ENCODE data around the gene CS. TPM values are rescaled to one million over a fixed set of nuclear protein-coding genes. Genes with fewer than 3 reads are reported as not detected.

Gene CS
- polyA plus RNA-seq, 3 donors: 55.7 to 156 (median 86.1) TPM

- H3K79me2 ChIP-seq (ENCODE audit: insufficient read depth, low read length): no peaks in the 10 kb centered on the region
- peaks cover 5% of the 10 kb centered on the region for H3K4me1 Mint-ChIP-seq
- TF ChIP-seq, protein P1, sequence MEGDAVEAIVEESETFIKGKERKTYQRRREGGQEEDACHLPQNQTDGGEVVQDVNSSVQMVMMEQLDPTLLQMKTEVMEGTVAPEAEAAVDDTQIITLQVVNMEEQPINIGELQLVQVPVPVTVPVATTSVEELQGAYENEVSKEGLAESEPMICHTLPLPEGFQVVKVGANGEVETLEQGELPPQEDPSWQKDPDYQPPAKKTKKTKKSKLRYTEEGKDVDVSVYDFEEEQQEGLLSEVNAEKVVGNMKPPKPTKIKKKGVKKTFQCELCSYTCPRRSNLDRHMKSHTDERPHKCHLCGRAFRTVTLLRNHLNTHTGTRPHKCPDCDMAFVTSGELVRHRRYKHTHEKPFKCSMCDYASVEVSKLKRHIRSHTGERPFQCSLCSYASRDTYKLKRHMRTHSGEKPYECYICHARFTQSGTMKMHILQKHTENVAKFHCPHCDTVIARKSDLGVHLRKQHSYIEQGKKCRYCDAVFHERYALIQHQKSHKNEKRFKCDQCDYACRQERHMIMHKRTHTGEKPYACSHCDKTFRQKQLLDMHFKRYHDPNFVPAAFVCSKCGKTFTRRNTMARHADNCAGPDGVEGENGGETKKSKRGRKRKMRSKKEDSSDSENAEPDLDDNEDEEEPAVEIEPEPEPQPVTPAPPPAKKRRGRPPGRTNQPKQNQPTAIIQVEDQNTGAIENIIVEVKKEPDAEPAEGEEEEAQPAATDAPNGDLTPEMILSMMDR (IDR thresholded peaks at IDR 0.05): no peak
- no peak overlapping the region for H2AFZ ChIP-seq (ENCODE audit: insufficient read depth, low read depth, low read length, poor library complexity, severe bottlenecking)
- DNase-seq: no peak
- no peak overlapping the region for H3K4me3 ChIP-seq (replicated peaks in 1 of 3; ENCODE audit: low read depth in 2 of 3, low read length in 3 of 3)
- H3K27ac ChIP-seq (ENCODE audit: low read depth in 1 of 2, low read length in 2 of 2): no peak overlapping the region
- no peak overlapping the region for H3K4me2 ChIP-seq (replicated peaks; ENCODE audit: extremely low read depth, low read length, poor library complexity, severe bottlenecking)
- no peaks in the 10 kb centered on the region for H3K9me3 ChIP-seq (replicated peaks in 1 of 2; ENCODE audit: control insufficient read depth in 1 of 2, insufficient read depth in 1 of 2, low read length in 2 of 2)
- H3K36me3 ChIP-seq (replicated peaks in 1 of 2; ENCODE audit: control insufficient read depth in 1 of 2, insufficient read depth in 2 of 2, low read length in 2 of 2): peaks cover 2 to 16% of the 10 kb centered on the region in 2 donors
- H3K27me3 ChIP-seq (ENCODE audit: control insufficient read depth in 2 of 2, insufficient read depth in 2 of 2, low read length in 2 of 2): no peaks in the 10 kb centered on the region
- H3K27me3 Mint-ChIP-seq (ENCODE audit: low read depth in 3 of 3): peaks cover 0 to 2% (median 1%) of the 10 kb centered on the region in 3 donors
- intact Hi-C loops (cut with micrococcal nuclease): no loop called here
- WGBS (ENCODE audit: insufficient coverage): 92% methylated on average over 7 of the region's 16 CpGs
- no peak overlapping the region for H3K4me3 Mint-ChIP-seq
- peaks cover 0 to 2% (median 0%) of the 10 kb centered on the region in 7 donors for H3K9me3 Mint-ChIP-seq
- no peak overlapping the region for H3K9ac ChIP-seq (ENCODE audit: insufficient read depth, low read length, poor library complexity, severe bottlenecking)
- H3K36me3 Mint-ChIP-seq: peaks cover 12 to 20% of the 10 kb centered on the region in 2 donors
- no peaks in the 10 kb centered on the region for H3K4me1 ChIP-seq (ENCODE audit: control insufficient read depth in 1 of 2, insufficient read depth in 2 of 2, low read length in 2 of 2)
- peak overlapping the region in 1 of 7 donors; percentile 30 for H3K27ac Mint-ChIP-seq
- H4K20me1 ChIP-seq (ENCODE audit: insufficient read depth, low read length): no peaks in the 10 kb centered on the region
Observed at GRCh38 chr12:56234746-56235436, 65.2 kb downstream of the CS start.

GRCh38 chr12:56231184-56231582, 68.9 kb downstream of the CS start:
- H3K4me3 Mint-ChIP-seq: no peak overlapping the region
- TF ChIP-seq, protein P1 (IDR thresholded peaks at IDR 0.05): no peak
- H3K9ac ChIP-seq (ENCODE audit: insufficient read depth, low read length, poor library complexity, severe bottlenecking): no peak overlapping the region
- peaks cover 0 to 2% (median 0%) of the 10 kb centered on the region in 7 donors for H3K9me3 Mint-ChIP-seq
- H3K27ac Mint-ChIP-seq: no peak overlapping the region
- H3K9me3 ChIP-seq (replicated peaks in 1 of 2; ENCODE audit: control insufficient read depth in 1 of 2, insufficient read depth in 1 of 2, low read length in 2 of 2): no peaks in the 10 kb centered on the region
- no peak overlapping the region for H3K4me3 ChIP-seq (replicated peaks in 1 of 3; ENCODE audit: low read depth in 2 of 3, low read length in 3 of 3)
- H3K27me3 Mint-ChIP-seq (ENCODE audit: low read depth in 3 of 3): peaks cover 0 to 2% (median 1%) of the 10 kb centered on the region in 3 donors
- no peak overlapping the region for H2AFZ ChIP-seq (ENCODE audit: insufficient read depth, low read depth, low read length, poor library complexity, severe bottlenecking)
- H3K4me1 ChIP-seq (ENCODE audit: control insufficient read depth in 1 of 2, insufficient read depth in 2 of 2, low read length in 2 of 2): no peaks in the 10 kb centered on the region
- no peak for DNase-seq
- peaks cover 6 to 17% of the 10 kb centered on the region in 2 donors for H3K36me3 Mint-ChIP-seq
- 100% methylated on average over 10 of the region's 11 CpGs for WGBS (ENCODE audit: insufficient coverage)
- H3K27ac ChIP-seq (ENCODE audit: low read depth in 1 of 2, low read length in 2 of 2): no peak overlapping the region
- H3K4me2 ChIP-seq (replicated peaks; ENCODE audit: extremely low read depth, low read length, poor library complexity, severe bottlenecking): no peak overlapping the region
- intact Hi-C loops (cut with micrococcal nuclease): no loop called here
- H3K27me3 ChIP-seq (ENCODE audit: control insufficient read depth in 2 of 2, insufficient read depth in 2 of 2, low read length in 2 of 2): no peaks in the 10 kb centered on the region
- peaks cover 5% of the 10 kb centered on the region for H3K4me1 Mint-ChIP-seq
- H4K20me1 ChIP-seq (ENCODE audit: insufficient read depth, low read length): no peaks in the 10 kb centered on the region
- no peaks in the 10 kb centered on the region for H3K79me2 ChIP-seq (ENCODE audit: insufficient read depth, low read length)
- peaks cover 0 to 2% of the 10 kb centered on the region in 2 donors for H3K36me3 ChIP-seq (replicated peaks in 1 of 2; ENCODE audit: control insufficient read depth in 1 of 2, insufficient read depth in 2 of 2, low read length in 2 of 2)

Measured in CD14-positive monocyte (primary cell).